ENCODE data around the gene P2RX6. TPM values are rescaled to one million over a fixed set of nuclear protein-coding genes. Genes with fewer than 3 reads are reported as not detected.
"Not testable (repeated sequence)": the region's sequence is repeated elsewhere in the genome, so short reads cannot be mapped to it uniquely, and the experiment has no call there.

P2RX6 gene
- total and polyA plus RNA-seq, 12 donors: 0.07 to 7.7 (median 3.2) TPM

DNA sequence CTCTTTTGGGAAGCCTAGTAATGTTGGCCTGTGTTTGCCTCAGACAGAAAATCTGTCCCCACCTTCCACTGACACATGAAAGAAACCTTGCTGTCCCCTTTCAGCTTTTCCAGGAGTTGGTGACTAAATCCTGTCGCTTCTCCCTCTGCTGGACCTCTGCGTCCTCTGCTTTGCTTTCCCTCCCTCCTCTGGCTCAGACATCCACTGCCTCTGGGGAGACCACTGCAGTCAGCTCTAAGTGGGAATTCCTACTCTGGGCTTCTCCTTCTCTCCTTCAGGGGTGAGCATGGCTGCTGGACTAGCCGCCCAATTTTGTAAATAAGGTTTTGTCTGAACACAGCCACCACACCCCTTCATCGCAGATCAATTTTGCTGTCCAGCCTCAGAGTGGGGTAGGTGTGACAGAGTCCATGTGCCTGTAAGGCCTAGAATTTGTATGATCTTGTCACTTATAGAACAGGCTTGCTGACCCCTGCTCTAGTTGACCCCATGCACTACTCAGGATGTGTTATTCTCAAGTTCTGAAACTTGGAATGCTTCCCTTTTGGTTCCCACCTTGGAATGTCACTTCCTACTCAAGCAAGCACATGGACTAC, 53.8 kb downstream of the P2RX6 start:
- DNase-seq (no peak), ATAC-seq (no peak)
- TF ChIP-seq, protein P1, sequence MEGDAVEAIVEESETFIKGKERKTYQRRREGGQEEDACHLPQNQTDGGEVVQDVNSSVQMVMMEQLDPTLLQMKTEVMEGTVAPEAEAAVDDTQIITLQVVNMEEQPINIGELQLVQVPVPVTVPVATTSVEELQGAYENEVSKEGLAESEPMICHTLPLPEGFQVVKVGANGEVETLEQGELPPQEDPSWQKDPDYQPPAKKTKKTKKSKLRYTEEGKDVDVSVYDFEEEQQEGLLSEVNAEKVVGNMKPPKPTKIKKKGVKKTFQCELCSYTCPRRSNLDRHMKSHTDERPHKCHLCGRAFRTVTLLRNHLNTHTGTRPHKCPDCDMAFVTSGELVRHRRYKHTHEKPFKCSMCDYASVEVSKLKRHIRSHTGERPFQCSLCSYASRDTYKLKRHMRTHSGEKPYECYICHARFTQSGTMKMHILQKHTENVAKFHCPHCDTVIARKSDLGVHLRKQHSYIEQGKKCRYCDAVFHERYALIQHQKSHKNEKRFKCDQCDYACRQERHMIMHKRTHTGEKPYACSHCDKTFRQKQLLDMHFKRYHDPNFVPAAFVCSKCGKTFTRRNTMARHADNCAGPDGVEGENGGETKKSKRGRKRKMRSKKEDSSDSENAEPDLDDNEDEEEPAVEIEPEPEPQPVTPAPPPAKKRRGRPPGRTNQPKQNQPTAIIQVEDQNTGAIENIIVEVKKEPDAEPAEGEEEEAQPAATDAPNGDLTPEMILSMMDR (IDR thresholded peaks at IDR 0.05): no peak
- no peaks in the 10 kb centered on the region for H3K9me3 ChIP-seq
- no peaks in the 10 kb centered on the region for H3K4me1 ChIP-seq
- intact Hi-C loops (cut with DNase I): no loop called here
- no peaks in the 10 kb centered on the region for H3K36me3 ChIP-seq
- H3K27ac ChIP-seq: no peak overlapping the region
- no peaks in the 10 kb centered on the region for H3K27me3 ChIP-seq
- 66 to 69% methylated on average over 4 of the region's 4 CpGs for WGBS, 2 donors
- no peak overlapping the region for H3K4me3 ChIP-seq

DNA sequence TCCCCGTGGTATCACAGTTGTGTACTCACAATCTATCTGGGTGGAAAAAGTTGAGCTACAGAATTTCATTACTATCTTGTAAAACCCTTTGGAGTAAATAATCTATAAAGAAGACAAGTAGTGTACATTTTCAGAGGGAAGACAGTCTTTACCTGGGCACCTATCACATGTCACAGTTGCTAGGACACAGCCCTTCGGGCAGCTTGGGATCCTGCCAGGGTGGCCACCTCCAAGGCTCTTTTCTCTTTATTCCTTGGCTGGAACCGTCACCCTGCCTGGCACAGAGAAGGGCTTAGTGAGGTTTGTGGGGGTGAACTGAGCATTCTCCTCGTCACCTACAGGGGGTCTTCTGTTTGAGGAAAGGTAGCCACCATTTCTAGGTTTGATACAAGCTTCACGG, 54.4 kb downstream of the P2RX6 start:
- H3K4me3 ChIP-seq: no peak overlapping the region
- no peaks in the 10 kb centered on the region for H3K4me1 ChIP-seq
- 65 to 66% methylated on average over 5 of the region's 5 CpGs for WGBS, 2 donors
- H3K27me3 ChIP-seq: no peaks in the 10 kb centered on the region
- H3K27ac ChIP-seq: no peak overlapping the region
- no peak for ATAC-seq
- intact Hi-C loops (cut with DNase I): no loop called here
- TF ChIP-seq, protein P1 (IDR thresholded peaks at IDR 0.05): no peak
- DNase-seq: no peak
- H3K9me3 ChIP-seq: no peaks in the 10 kb centered on the region
- H3K36me3 ChIP-seq: no peaks in the 10 kb centered on the region

- no peaks in the 10 kb centered on the region for H3K36me3 ChIP-seq
- ATAC-seq (no peak), DNase-seq (no peak)
- TF ChIP-seq, protein P1 (IDR thresholded peaks at IDR 0.05): no peak
- no peak overlapping the region for H3K4me3 ChIP-seq
- no peak overlapping the region for H3K27ac ChIP-seq
- H3K9me3 ChIP-seq: no peaks in the 10 kb centered on the region
- intact Hi-C loops (cut with DNase I): loop anchor here in 1 of 10 donors (10.0 kb wide), 1 partner anchor 176 kb away; no protein-coding TSS in a partner anchor
- WGBS, 2 donors: 86 to 87% methylated on average over 17 of the region's 17 CpGs
- H3K4me1 ChIP-seq: no peaks in the 10 kb centered on the region
- H3K27me3 ChIP-seq: no peaks in the 10 kb centered on the region
Observed at GRCh38 chr22:21070690-21071615, 56.0 kb downstream of the P2RX6 start.

GRCh38 chr22:21071796-21072195, 56.8 kb downstream of the P2RX6 start:
- H3K9me3 ChIP-seq, DNase-seq, H3K27me3 ChIP-seq, H3K36me3 ChIP-seq, H3K27ac ChIP-seq, ATAC-seq, H3K4me1 ChIP-seq, H3K4me3 ChIP-seq: not testable (repeated sequence)
- 77% methylated on average over 8 of the region's 8 CpGs for WGBS, 2 donors
- intact Hi-C loops (cut with DNase I): loop anchor here in 1 of 10 donors (10.0 kb wide), 1 partner anchor 177 kb away; no protein-coding TSS in a partner anchor

All from heart right ventricle (tissue), 16 donors.